ENCODE results near the gene GRP.

Gene GRP

DNA sequence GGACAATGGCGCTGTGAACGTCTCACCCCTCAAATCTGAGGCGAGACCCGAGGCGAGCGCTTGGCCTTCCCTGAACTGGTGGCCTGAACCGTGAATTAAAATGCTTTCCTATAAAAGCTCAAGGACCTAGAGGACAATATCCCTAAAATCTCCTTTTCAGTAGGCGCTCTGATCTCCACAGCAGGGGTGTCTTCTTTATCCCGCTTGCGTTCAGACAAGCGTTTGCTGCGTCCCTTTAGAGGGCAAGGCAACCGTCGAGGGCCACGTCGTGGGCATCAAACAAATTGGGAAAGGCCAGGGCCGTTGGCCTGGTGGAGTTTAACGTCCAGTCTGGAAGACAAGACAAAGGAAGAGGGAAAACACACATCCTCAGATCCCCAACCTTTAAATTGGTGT lies 54.6 kb downstream of the GRP start:
- H3K27ac ChIP-seq (ENCODE audit: low read length), result no peak overlapping the region
- peaks cover 55 to 63% of the 10 kb centered on the region in 2 donors for H3K27me3 ChIP-seq (ENCODE audit: control insufficient read depth in 1 of 2, insufficient read depth in 2 of 2, low read length in 2 of 2)
- no peaks in the 10 kb centered on the region for H3K36me3 ChIP-seq (ENCODE audit: control insufficient read depth in 2 of 2, insufficient read depth in 2 of 2, low read length in 2 of 2)
- H3K9ac ChIP-seq (ENCODE audit: low read length in 2 of 2), result no peak overlapping the region
- no peak overlapping the region for H3K4me3 ChIP-seq (ENCODE audit: low read length in 2 of 2)
- H3K9me3 ChIP-seq (ENCODE audit: control insufficient read depth in 2 of 2, low read length in 2 of 2), result no peaks in the 10 kb centered on the region
- H3K4me1 ChIP-seq (ENCODE audit: control insufficient read depth, insufficient read depth, low read length), result peaks cover 6% of the 10 kb centered on the region

DNA sequence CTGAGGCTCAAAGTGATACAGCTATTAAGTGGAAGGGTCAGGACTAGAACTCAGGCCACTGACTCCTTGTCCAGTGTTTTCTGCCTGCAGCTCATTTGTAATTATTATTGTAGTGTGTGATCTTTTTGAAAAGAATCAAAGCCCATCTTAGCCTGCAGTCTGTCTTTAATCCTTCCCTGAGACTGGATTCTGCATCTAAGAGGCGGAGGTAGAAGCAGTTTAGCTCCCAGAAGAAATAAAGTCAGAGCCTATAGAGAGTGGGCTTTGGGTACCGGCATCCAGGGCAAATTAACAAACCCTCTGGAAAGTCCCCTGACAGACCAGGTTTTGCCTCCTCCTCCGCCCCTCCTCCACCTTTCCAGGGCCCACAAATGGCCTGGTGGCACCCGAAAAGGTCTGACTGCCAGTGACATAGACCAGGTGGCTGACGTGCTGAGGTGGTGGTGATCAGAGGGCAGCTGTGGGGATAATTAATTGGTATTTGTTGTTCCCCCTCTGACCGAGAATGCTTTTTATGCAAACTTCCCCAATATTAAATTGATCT lies 55.5 kb downstream of the GRP start:
- Histone ChIP-seq H3K36me3 (ENCODE audit: control insufficient read depth in 2 of 2, insufficient read depth in 2 of 2, low read length in 2 of 2) (no peaks in the 10 kb centered on the region), H3K9me3 (ENCODE audit: control insufficient read depth in 2 of 2, low read length in 2 of 2) (no peaks in the 10 kb centered on the region), H3K4me1 (ENCODE audit: control insufficient read depth, insufficient read depth, low read length) (peaks cover 6% of the 10 kb centered on the region), H3K4me3 (ENCODE audit: low read length in 2 of 2) (no peak overlapping the region), H3K27ac (ENCODE audit: low read length) (no peak overlapping the region), H3K9ac (ENCODE audit: low read length in 2 of 2) (no peak overlapping the region), H3K27me3 (ENCODE audit: control insufficient read depth in 1 of 2, insufficient read depth in 2 of 2, low read length in 2 of 2) (peaks cover 51 to 60% of the 10 kb centered on the region in 2 donors)

- H3K4me1 ChIP-seq (ENCODE audit: control insufficient read depth, insufficient read depth, low read length), result peaks cover 6% of the 10 kb centered on the region
- peaks cover 45 to 54% of the 10 kb centered on the region in 2 donors for H3K27me3 ChIP-seq (ENCODE audit: control insufficient read depth in 1 of 2, insufficient read depth in 2 of 2, low read length in 2 of 2)
Observed at GRCh38 chr18:59276047-59276446, 56.1 kb downstream of the GRP start.

GRCh38 chr18:59278793-59279192 lies 58.8 kb downstream of the GRP start:
- Histone ChIP-seq H3K27me3 (ENCODE audit: control insufficient read depth in 1 of 2, insufficient read depth in 2 of 2, low read length in 2 of 2) (peaks cover 26 to 30% of the 10 kb centered on the region in 2 donors), H3K36me3 (ENCODE audit: control insufficient read depth in 2 of 2, insufficient read depth in 2 of 2, low read length in 2 of 2) (no peaks in the 10 kb centered on the region), H3K9ac (ENCODE audit: low read length in 2 of 2) (no peak overlapping the region), H3K27ac (ENCODE audit: low read length) (no peak overlapping the region), H3K4me3 (ENCODE audit: low read length in 2 of 2) (no peak overlapping the region), H3K9me3 (ENCODE audit: control insufficient read depth in 2 of 2, low read length in 2 of 2) (no peaks in the 10 kb centered on the region), H3K4me1 (ENCODE audit: control insufficient read depth, insufficient read depth, low read length) (no peaks in the 10 kb centered on the region)

More at GRCh38 chr18:59276047-59276446, 56.1 kb downstream of the GRP start:
- Histone ChIP-seq H3K9me3 (ENCODE audit: control insufficient read depth in 2 of 2, low read length in 2 of 2) (no peaks in the 10 kb centered on the region), H3K27ac (ENCODE audit: low read length) (no peak overlapping the region), H3K4me3 (ENCODE audit: low read length in 2 of 2) (no peak overlapping the region), H3K9ac (ENCODE audit: low read length in 2 of 2) (no peak overlapping the region), H3K36me3 (ENCODE audit: control insufficient read depth in 2 of 2, insufficient read depth in 2 of 2, low read length in 2 of 2) (no peaks in the 10 kb centered on the region)

- no peak overlapping the region for H3K9ac ChIP-seq (ENCODE audit: low read length in 2 of 2)
- H3K9me3 ChIP-seq (ENCODE audit: control insufficient read depth in 2 of 2, low read length in 2 of 2), result no peaks in the 10 kb centered on the region
- no peaks in the 10 kb centered on the region for H3K36me3 ChIP-seq (ENCODE audit: control insufficient read depth in 2 of 2, insufficient read depth in 2 of 2, low read length in 2 of 2)
- H3K4me1 ChIP-seq (ENCODE audit: control insufficient read depth, insufficient read depth, low read length), result no peaks in the 10 kb centered on the region
- no peak overlapping the region for H3K27ac ChIP-seq (ENCODE audit: low read length)
- H3K27me3 ChIP-seq (ENCODE audit: control insufficient read depth in 1 of 2, insufficient read depth in 2 of 2, low read length in 2 of 2), result peaks cover 22 to 26% of the 10 kb centered on the region in 2 donors
- H3K4me3 ChIP-seq (ENCODE audit: low read length in 2 of 2), result no peak overlapping the region
Observed at GRCh38 chr18:59279193-59279592, 59.2 kb downstream of the GRP start.

DNA sequence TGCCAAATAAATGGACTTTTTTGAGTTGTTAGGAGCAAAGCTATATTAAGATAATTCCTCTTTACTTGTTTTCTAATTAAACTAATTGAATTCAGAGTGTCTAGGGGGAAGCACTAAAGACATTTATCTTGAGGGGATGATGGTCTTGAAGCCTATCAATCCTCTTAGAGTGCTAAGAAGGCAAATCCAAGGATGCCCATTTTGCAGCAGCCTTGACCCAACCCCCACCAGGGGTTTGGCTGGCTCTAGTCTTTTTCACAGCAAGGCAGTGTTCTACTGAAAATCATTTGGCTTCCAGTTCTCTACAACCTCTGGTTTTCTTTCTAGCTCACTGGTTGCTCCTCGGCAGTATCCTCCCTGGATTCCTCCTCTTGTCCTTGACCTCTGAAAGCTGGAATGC lies 59.8 kb downstream of the GRP start:
- Histone ChIP-seq H3K27ac (ENCODE audit: low read length) (no peak overlapping the region), H3K4me3 (ENCODE audit: low read length in 2 of 2) (no peak overlapping the region), H3K9me3 (ENCODE audit: control insufficient read depth in 2 of 2, low read length in 2 of 2) (no peaks in the 10 kb centered on the region), H3K9ac (ENCODE audit: low read length in 2 of 2) (no peak overlapping the region), H3K27me3 (ENCODE audit: control insufficient read depth in 1 of 2, insufficient read depth in 2 of 2, low read length in 2 of 2) (peaks cover 19 to 20% of the 10 kb centered on the region in 2 donors), H3K4me1 (ENCODE audit: control insufficient read depth, insufficient read depth, low read length) (no peaks in the 10 kb centered on the region), H3K36me3 (ENCODE audit: control insufficient read depth in 2 of 2, insufficient read depth in 2 of 2, low read length in 2 of 2) (no peaks in the 10 kb centered on the region)

Data from stomach smooth muscle (tissue), 2 donors.